Right lobe of liver (tissue), 6 donors: ENCODE results near the gene EED. TPM values are rescaled to one million over a fixed set of nuclear protein-coding genes. Genes with fewer than 3 reads are reported as not detected.

Experiments used
- ATAC-seq, 4 donors: fragments of 200-7000 bp; cut with Tn5 transposase; one replicate each; pipeline ENCODE4 v1.9.1; 2020; ENCODE audit warnings: mild to moderate bottlenecking in 4 of 4, moderate library complexity in 4 of 4
- DNase-seq, 3 donors: peaks; one replicate each; pipeline ENCODE4 v3.0.0-alpha.2; 2020
- H3K27ac ChIP-seq, 3 donors: fragments of 200-600 bp; one replicate each; pipeline ENCODE4 v1.8.0; 2022
- H3K27me3 ChIP-seq, 2 donors: fragments of 200-600 bp; one replicate each; pipeline ENCODE4 v1.8.0; 2022
- H3K36me3 ChIP-seq, 4 donors: fragments of 200-600 bp; sonication (generic) in 1 of 4; one replicate each; pipeline versions ENCODE4 v1.5.1 to v1.8.0; 2017 to 2022; ENCODE audit warnings: control low read depth in 1 of 4
- H3K4me1 ChIP-seq, 4 donors: fragments of 200-600 bp; sonication (generic) in 1 of 4; one replicate each; pipeline versions ENCODE4 v1.5.1 to v1.8.0; 2017 to 2022; ENCODE audit warnings: control low read depth in 1 of 4
- H3K4me3 ChIP-seq, 3 donors: fragments of 200-600 bp; one replicate each; pipeline ENCODE4 v1.8.0; 2022
- H3K9me3 ChIP-seq, 4 donors: fragments of 200-600 bp; sonication (generic) in 1 of 4; one replicate each; pipeline versions ENCODE4 v1.5.1 to v1.8.0; 2017 to 2022; ENCODE audit warnings: control low read depth in 1 of 4
- CTCF ChIP-seq, 4 donors: fragments of 200-600 bp in 3 of 4; fragments of 450-650 bp in 1 of 4; IDR thresholded peaks; one replicate each; pipeline versions ENCODE4 v1.5.1 to v1.8.0; 2016 to 2022; ENCODE audit warnings: antibody characterized with exemption in 4 of 4, mild to moderate bottlenecking in 2 of 4
- POLR2A ChIP-seq: fragments of 450-650 bp; IDR thresholded peaks from one replicate; pipeline ENCODE4 v1.6.1; 2017; ENCODE audit warnings: antibody characterized with exemption, mild to moderate bottlenecking
- WGBS: methylation state at CpG from one replicate; pipeline ENCODE4 v1.1.6; 2018; ENCODE audit warnings: low coverage, low lambda C conversion rate; ENCODE audit not compliant: insufficient coverage; ENCODE audit errors: missing lambda C conversion rate; 5-methylcytosine and 5-hydroxymethylcytosine counted together
- intact Hi-C, 2 donors: fragments of 100-400 bp; cut with DNase I; formaldehyde crosslinking; loops; one replicate each; pipeline versions ENCODE4 v1.11.2 to v1.14.1; 2022
- total RNA-seq, 6 experiments: library from RNA; depleted of rRNA in 2 of 6; stranded (reverse); fragments of >200 nt in 2 of 6; fragmentation: NEBNext Ultra II Directional in 3 of 6; extraction: Animal tissue kit (Norgen Biotek cat#: 25700) in 3 of 6; gene quantifications; one replicate each; pipeline versions ENCODE4 v1.1.0 to v1.2.4, GENCODE V29; 2016 to 2023
- donor health status: DM: no; HTN: yes; CAD: no.
- donor health status: DM: no; HTN: no; CAD: no.
- donor health status: DM: no; HTN: no; CAD: no.
- donor health status: DM: no; HTN: yes; CAD: no.
- donor health status: DM: no; HTN: yes; CAD: no.

The EED gene
- total RNA-seq, 6 experiments from 2014 or later: 6.7 to 10.4 (median 8.9) TPM

GRCh38 chr11:86255896-86256295 is 11.3 kb downstream of the EED start:
- ATAC-seq (no peak), DNase-seq (no peak)
- Histone ChIP-seq H3K4me1 (no peaks in the 10 kb centered on the region), H3K4me3 (no peak overlapping the region), H3K36me3 (peaks cover 0 to 9% (median 4%) of the 10 kb centered on the region in 4 donors), H3K9me3 (no peaks in the 10 kb centered on the region), H3K27me3 (no peaks in the 10 kb centered on the region), H3K27ac (no peak overlapping the region)
- TF ChIP-seq CTCF (IDR thresholded peaks at IDR 0.05) (no peak), POLR2A (no peak)
- WGBS: 88% methylated on average over 1 of the region's 1 CpG
- intact Hi-C loops: no loop called here

GRCh38 chr11:86256608-86257007 is 12.1 kb downstream of the EED start:
- intact Hi-C loops: no loop called here
- H3K27me3 ChIP-seq: no peaks in the 10 kb centered on the region
- TF ChIP-seq CTCF (IDR thresholded peaks at IDR 0.05) (no peak), POLR2A (no peak)
- WGBS: 64% methylated on average over 6 of the region's 6 CpGs
- H3K36me3 ChIP-seq: peaks cover 0 to 9% (median 4%) of the 10 kb centered on the region in 4 donors
- no peaks in the 10 kb centered on the region for H3K4me1 ChIP-seq
- no peak for ATAC-seq
- no peaks in the 10 kb centered on the region for H3K9me3 ChIP-seq
- DNase-seq: no peak
- H3K4me3 ChIP-seq: no peak overlapping the region
- H3K27ac ChIP-seq: no peak overlapping the region

GRCh38 chr11:86257446-86257845 is 12.9 kb downstream of the EED start:
- Histone ChIP-seq H3K4me3 (no peak overlapping the region), H3K27ac (no peak overlapping the region), H3K4me1 (no peaks in the 10 kb centered on the region), H3K9me3 (no peaks in the 10 kb centered on the region), H3K36me3 (peaks cover 0 to 9% (median 4%) of the 10 kb centered on the region in 4 donors), H3K27me3 (no peaks in the 10 kb centered on the region)
- no peak for TF ChIP-seq CTCF (IDR thresholded peaks at IDR 0.05)
- TF ChIP-seq POLR2A: no peak
- no peak for ATAC-seq
- no peak for DNase-seq
- intact Hi-C loops: no loop called here

- Histone ChIP-seq H3K27ac (no peak overlapping the region), H3K9me3 (no peaks in the 10 kb centered on the region), H3K27me3 (no peaks in the 10 kb centered on the region), H3K4me1 (no peaks in the 10 kb centered on the region), H3K36me3 (peaks cover 0 to 9% (median 5%) of the 10 kb centered on the region in 4 donors), H3K4me3 (no peak overlapping the region)
- TF ChIP-seq CTCF (IDR thresholded peaks at IDR 0.05): no peak
- TF ChIP-seq POLR2A: no peak
- WGBS: 38% methylated on average over 1 of the region's 1 CpG
- ATAC-seq (no peak), DNase-seq (no peak)
- intact Hi-C loops: no loop called here
Observed at GRCh38 chr11:86259730-86260129, 15.2 kb downstream of the EED start.

- WGBS: no CpG with 5 or more reads among the region's 3 CpGs
- no peaks in the 10 kb centered on the region for H3K9me3 ChIP-seq
- no peak for ATAC-seq
- H3K27me3 ChIP-seq: no peaks in the 10 kb centered on the region
- TF ChIP-seq POLR2A: no peak
- TF ChIP-seq CTCF (IDR thresholded peaks at IDR 0.05): no peak
- no peak overlapping the region for H3K27ac ChIP-seq
- H3K4me3 ChIP-seq: no peak overlapping the region
- H3K4me1 ChIP-seq: no peaks in the 10 kb centered on the region
- DNase-seq: no peak
- H3K36me3 ChIP-seq: peaks cover 0 to 9% (median 6%) of the 10 kb centered on the region in 4 donors
- intact Hi-C loops: no loop called here
Observed at GRCh38 chr11:86261328-86261727, 16.8 kb downstream of the EED start.
